Activated B cell treated with CpG ODN at 0.5 μM for 24 hours (primary cell): ENCODE measurements around the gene SLC25A4. TPM values are rescaled to one million over a fixed set of nuclear protein-coding genes. Genes with fewer than 3 reads are reported as not detected.

ENCODE experiments used
- ATAC-seq: fragments of 200-7000 bp; cut with Tn5 transposase; one replicate; pipeline ENCODE4 v1.10.0; 2021; ENCODE audit warnings: low read depth, mild to moderate bottlenecking, moderate library complexity
- CTCF ChIA-PET: fragments of 350-600 bp; sonication (Branson Sonifier 250); formaldehyde crosslinking; loops from one replicate; lab custom pipeline; 2021; ENCODE audit warnings: antibody characterized with exemption; lab: Charles Lee
- POLR2A ChIA-PET: fragments of 350-600 bp; sonication (Branson Sonifier 250); formaldehyde crosslinking; loops from one replicate; lab custom pipeline; 2021; ENCODE audit warnings: antibody characterized with exemption; lab: Charles Lee
- DNase-seq: peaks from one replicate; pipeline ENCODE4 v3.0.0; 2022
- H3K27ac Mint-ChIP-seq: one replicate; pipeline ENCODE4 v1.8.0; 2020; ENCODE audit warnings: mixed read lengths
- H3K27me3 Mint-ChIP-seq: one replicate; pipeline ENCODE4 v1.8.0; 2021; ENCODE audit warnings: mixed read lengths
- H3K36me3 Mint-ChIP-seq: one replicate; pipeline ENCODE4 v1.8.0; 2021; ENCODE audit warnings: low read depth, mixed read lengths
- H3K4me1 Mint-ChIP-seq: one replicate; pipeline ENCODE4 v1.8.0; 2021; ENCODE audit warnings: mixed read lengths
- H3K4me3 Mint-ChIP-seq: one replicate; pipeline ENCODE4 v1.8.0; 2020; ENCODE audit warnings: mild to moderate bottlenecking, mixed read lengths
- H3K9me3 Mint-ChIP-seq: one replicate; pipeline ENCODE4 v1.8.0; 2020; ENCODE audit warnings: mixed read lengths
- CTCF ChIP-seq: fragments of 200-600 bp; IDR thresholded peaks from one replicate; pipeline ENCODE4 v1.8.0; 2022; ENCODE audit warnings: antibody characterized with exemption, mild to moderate bottlenecking
- intact Hi-C: fragments of 100-400 bp; cut with micrococcal nuclease; formaldehyde crosslinking; loops from one replicate; pipeline ENCODE4 v1.15.1; 2024
- total RNA-seq: library from RNA; stranded (reverse); gene quantifications from 2 replicates; pipeline ENCODE4 v1.2.3, GENCODE V29; 2022

Gene SLC25A4
- total RNA-seq, 1 donor from 2014 or later, result 8.9 TPM

GRCh38 chr4:185099024-185099682 lies 43.9 kb upstream of the SLC25A4 start:
- Mint-ChIP-seq H3K27ac (no peak overlapping the region), H3K4me1 (no peaks in the 10 kb centered on the region), H3K4me3 (no peak overlapping the region), H3K36me3 (no peaks in the 10 kb centered on the region), H3K9me3 (no peaks in the 10 kb centered on the region), H3K27me3 (peaks cover 21% of the 10 kb centered on the region)
- CTCF ChIA-PET, result interaction anchor here (1.4 kb wide), 1 partner anchor 59 kb away, joined by 3 read pairs; no protein-coding TSS in a partner anchor
- DNase-seq, result no peak
- intact Hi-C loops, result loop anchor here (5.0 kb wide), 1 partner anchor 1627 kb away; no protein-coding TSS in a partner anchor
- TF ChIP-seq CTCF, result no peak
- no peak for ATAC-seq
- POLR2A ChIA-PET, result no interaction called here

- CTCF ChIA-PET, result interaction anchor here (0.7 to 0.8 kb wide), 2 partner anchors 13 to 60 kb away, joined by 3 read pairs; no protein-coding TSS in a partner anchor
- H3K27ac Mint-ChIP-seq, result no peak overlapping the region
- no peak for DNase-seq
- peaks cover 21% of the 10 kb centered on the region for H3K27me3 Mint-ChIP-seq
- no peak for ATAC-seq
- TF ChIP-seq CTCF, result no peak
- H3K4me1 Mint-ChIP-seq, result no peaks in the 10 kb centered on the region
- intact Hi-C loops, result loop anchor here (5.0 kb wide), 1 partner anchor 1628 kb away; no protein-coding TSS in a partner anchor
- no peaks in the 10 kb centered on the region for H3K36me3 Mint-ChIP-seq
- POLR2A ChIA-PET, result no interaction called here
- no peak overlapping the region for H3K4me3 Mint-ChIP-seq
- no peaks in the 10 kb centered on the region for H3K9me3 Mint-ChIP-seq
These were observed 43.1 kb upstream of the SLC25A4 start for GRCh38 chr4:185099940-185100339.

- ATAC-seq (no peak), DNase-seq (no peak)
- Mint-ChIP-seq H3K27me3 (peaks cover 21% of the 10 kb centered on the region), H3K9me3 (no peaks in the 10 kb centered on the region), H3K4me1 (no peaks in the 10 kb centered on the region), H3K27ac (no peak overlapping the region), H3K36me3 (no peaks in the 10 kb centered on the region), H3K4me3 (no peak overlapping the region)
- CTCF ChIA-PET, result interaction anchor here (0.7 to 0.8 kb wide), 2 partner anchors 12 to 60 kb away, joined by 3 read pairs; no protein-coding TSS in a partner anchor
- TF ChIP-seq CTCF, result no peak
- intact Hi-C loops, result no loop called here
- POLR2A ChIA-PET, result no interaction called here
These were observed 42.6 kb upstream of the SLC25A4 start for GRCh38 chr4:185100423-185100822.

GRCh38 chr4:185101354-185101890 lies 41.6 kb upstream of the SLC25A4 start:
- H3K27ac Mint-ChIP-seq, result no peak overlapping the region
- DNase-seq, result no peak
- POLR2A ChIA-PET, result no interaction called here
- no peak overlapping the region for H3K4me3 Mint-ChIP-seq
- H3K4me1 Mint-ChIP-seq, result no peaks in the 10 kb centered on the region
- H3K9me3 Mint-ChIP-seq, result no peaks in the 10 kb centered on the region
- intact Hi-C loops, result no loop called here
- TF ChIP-seq CTCF, result no peak
- CTCF ChIA-PET, result no interaction called here
- no peaks in the 10 kb centered on the region for H3K36me3 Mint-ChIP-seq
- peaks cover 21% of the 10 kb centered on the region for H3K27me3 Mint-ChIP-seq
- ATAC-seq, result no peak

GRCh38 chr4:185104733-185105132 lies 38.3 kb upstream of the SLC25A4 start:
- peaks cover 28% of the 10 kb centered on the region for H3K27me3 Mint-ChIP-seq
- DNase-seq, result no peak
- H3K27ac Mint-ChIP-seq, result no peak overlapping the region
- POLR2A ChIA-PET, result no interaction called here
- intact Hi-C loops, result no loop called here
- H3K4me1 Mint-ChIP-seq, result no peaks in the 10 kb centered on the region
- H3K9me3 Mint-ChIP-seq, result no peaks in the 10 kb centered on the region
- H3K4me3 Mint-ChIP-seq, result no peak overlapping the region
- TF ChIP-seq CTCF, result no peak
- CTCF ChIA-PET, result no interaction called here
- ATAC-seq, result no peak
- no peaks in the 10 kb centered on the region for H3K36me3 Mint-ChIP-seq
